Activated gamma-delta T cell treated with anti-CD3 and anti-CD28 coated beads, Interleukin-2, amount 50 U/mL, for 16 hours (primary cell): Measurements from ENCODE around the gene MEOX1.
"Not testable (repeated sequence)": the region's sequence is repeated elsewhere in the genome, so short reads cannot be mapped to it uniquely, and the experiment has no call there.

Experiments used
- DNase-seq: peaks from one replicate; pipeline ENCODE4 v3.0.0-alpha.2; 2020; ENCODE audit warnings: low read depth

MEOX1 gene

DNA sequence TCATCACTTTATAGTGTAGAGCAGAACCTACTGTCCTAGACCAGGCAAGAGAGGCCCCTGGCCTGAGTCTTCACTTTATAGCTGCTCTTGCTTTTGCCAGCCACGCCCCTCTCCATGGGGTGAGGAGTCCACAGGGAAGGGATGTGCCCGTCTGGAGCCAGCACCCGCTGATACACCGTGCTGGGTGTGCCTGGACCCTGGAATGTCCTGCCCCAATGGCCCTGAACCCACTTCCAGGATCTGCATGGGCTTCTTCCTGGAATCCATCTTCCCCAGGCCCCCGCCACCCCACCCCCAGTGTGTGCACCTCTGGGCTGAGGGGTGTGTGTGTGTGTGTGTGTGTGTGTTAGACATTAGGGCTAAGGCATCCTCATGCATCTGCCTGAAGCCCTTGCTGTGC, 44.9 kb downstream of the MEOX1 start:
- no peak for DNase-seq

DNA sequence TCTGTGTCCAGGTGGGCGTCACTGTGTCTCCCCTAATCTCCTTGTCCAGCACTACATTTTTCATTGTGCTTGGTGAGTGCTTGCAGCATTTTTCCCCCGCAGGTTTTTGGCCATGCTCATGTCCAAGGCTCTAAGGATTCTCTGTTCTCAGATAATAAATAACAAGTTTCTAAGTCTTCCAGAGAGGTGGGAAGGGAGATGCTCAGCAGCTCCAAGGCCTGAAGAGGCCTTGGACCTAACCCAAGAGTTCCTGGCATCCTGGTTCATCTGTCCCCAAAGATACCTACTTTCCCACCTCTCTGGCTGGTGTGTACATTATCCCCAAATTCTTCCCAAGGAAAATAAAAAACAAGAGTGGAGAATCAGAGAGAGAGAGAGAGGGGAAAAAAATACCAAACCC, 45.3 kb downstream of the MEOX1 start:
- no peak for DNase-seq

DNA sequence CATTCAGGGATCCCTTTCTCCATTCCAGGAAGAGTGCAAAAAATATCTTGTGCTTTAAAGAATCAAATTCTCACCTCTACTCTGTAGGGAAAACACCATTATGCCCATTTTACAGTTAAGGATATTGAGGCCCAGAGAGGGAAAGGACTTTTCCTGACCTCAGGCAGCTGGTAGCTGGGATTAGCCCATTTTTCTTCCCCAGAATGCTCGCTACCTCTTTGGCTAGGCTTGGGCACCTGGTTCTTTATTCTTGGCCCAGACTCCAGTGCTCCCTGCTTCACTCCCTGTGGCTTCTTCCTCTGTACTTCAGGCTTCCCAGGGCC, 45.7 kb downstream of the MEOX1 start:
- no peak for DNase-seq

DNA sequence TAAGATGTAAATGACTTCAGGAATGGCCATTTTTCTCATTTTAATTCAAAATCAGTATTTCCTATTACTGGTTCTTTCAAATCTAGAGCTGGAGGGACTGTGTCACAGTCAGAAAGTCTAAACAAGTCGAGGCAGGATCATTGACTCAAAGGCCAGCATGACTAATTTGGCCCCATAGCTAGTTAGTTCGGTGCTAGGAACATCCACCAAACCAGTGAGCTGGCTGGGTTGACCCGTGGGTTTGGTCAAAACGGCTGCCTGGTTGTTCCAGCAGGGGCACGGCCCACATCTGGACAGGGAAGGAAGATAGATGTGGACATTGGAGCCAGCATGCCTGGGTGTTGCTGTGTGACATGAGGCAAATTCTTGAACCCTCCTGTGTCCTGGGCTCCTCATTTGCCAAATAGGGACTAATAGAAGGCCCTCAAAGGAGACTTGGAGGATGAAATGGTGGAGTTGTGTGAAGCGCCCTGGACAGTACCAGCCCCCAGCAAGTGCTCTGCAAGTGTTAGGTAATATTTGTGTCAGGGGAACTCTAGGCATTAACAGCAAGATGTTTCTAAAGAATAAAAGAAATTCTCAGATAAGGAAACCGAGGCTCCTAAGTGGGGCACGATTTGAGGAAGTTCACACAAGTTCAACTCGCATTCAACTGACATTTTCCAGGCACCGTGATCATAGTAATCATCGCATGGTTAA, 46.2 kb downstream of the MEOX1 start:
- no peak for DNase-seq

DNA sequence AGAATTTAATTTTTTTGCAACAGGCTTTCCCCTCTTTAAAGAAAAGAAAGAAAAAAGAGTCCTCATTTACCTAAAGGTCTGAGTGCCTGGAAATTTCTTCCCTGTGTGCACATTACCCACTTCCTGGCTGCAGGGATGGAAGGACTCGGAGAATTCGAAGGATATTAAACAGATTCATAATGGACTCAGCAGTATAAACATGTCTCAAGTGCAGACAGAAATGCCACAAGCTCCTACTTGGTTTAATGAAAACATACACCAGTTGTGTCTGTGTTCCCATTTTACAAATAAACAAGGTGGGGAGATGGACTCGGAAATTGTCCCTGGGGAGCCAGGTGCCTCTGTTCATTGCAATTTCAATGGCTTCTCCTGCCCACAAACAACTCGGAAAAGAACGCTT, 47.2 kb downstream of the MEOX1 start:
- no peak for DNase-seq

DNA sequence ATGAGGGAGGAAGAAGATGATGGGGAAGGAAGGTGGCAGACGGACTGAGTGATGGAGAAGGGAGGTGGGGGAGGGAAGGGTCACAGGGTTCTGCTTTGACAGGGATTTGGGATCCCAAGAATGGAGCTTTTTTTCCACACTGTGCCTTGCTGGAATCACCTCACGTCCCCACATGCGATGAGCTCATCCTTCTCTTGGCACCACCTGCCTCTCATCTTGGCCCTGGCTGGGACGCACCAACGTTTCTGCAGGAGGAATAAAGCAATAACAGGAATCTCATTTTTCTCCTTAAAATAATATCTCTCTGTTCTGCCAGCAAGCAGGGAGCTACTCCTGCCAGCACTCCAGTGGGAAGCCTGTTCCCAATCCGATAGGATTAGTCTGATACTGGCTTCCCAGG, 47.8 kb downstream of the MEOX1 start:
- no peak for DNase-seq

DNA sequence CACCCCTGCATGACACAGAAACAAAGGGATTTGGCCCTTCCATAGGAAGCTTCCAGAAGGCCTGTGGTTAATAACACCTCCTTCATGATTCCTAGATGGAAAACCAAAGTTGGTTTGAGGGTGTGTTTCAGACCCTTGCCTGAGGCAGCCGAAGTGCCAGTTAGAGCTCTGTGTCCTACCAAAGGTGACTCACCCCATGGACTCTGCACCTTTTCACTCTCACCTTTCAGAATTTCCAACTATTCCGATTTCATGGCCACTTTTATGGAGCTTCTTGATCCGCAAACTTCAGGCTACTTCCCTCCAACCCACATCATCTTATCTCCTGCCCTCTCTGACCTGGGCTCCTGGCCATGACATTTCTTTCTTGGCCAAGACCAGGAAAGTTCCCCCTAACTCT, 49.2 kb downstream of the MEOX1 start:
- no peak for DNase-seq

DNA sequence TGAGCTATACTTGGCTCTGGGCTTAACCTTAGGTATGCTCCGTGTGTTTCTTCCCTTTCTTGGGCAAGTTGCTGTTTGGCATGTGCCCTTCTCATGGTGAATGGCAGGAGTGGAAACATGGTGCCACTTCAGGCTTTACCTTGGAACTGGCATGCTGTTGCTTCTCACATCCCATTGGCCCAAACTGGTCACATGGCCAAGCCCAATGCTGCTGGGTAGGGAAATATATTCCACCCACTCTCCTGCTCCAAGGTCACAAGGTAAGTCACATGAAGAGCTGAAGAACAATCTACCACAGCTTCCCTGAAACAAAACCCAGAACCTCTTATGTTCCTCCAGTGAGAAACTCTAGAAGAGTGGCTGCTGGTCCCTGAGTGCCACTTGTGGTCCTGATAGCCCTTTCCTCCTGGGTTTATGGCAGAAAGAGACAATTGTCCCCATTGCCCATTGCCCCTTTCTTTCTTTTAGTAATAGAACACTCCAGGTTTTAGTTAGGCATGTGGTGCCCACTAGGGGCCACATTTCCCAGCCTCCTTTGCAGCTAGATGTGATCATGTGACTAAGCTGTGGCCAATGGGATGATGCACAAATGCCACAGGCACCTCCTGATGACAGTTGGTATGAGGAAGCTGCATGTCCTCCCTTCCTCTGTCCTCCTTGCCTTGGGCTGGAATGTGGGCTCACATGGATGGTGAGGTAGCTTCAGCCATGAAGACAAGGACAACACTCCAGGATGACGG, 50.3 kb downstream of the MEOX1 start:
- DNase-seq = no peak

DNA sequence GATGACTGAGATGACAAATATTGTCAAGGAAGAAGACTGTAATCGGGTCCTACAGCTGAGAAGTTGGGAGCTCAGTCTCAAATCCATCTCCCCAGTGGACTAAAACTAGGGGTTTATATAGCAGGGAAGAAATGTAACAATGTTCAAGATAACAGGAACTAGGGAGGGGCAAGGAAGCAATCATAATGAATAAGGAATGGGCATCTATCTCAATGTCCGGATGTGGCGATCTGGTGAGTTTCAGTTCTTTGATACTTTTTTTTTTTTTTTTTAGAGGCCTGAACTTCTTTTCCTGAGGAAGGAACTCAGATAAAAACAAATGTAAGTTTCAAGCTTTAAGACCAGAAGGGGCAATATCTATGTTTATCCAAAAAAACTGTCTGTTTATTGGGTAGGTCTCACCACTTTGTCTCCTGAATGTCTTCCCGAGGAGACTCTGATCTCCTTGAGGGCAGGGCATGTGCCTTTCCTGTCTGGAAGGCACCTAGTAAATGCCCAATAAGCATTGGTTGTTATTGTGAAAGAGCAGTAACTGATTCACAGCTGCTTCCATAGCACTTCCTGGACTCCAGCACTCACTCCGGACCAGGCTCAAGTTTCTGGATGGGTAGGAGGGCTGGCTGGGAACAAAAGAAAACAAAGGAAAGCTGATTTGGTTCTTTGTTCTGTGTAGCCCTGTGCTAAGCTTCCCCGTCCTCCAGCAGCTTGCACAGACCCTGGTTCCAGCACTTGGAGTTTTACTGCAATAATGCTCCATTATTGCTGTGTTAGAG, 51.9 kb downstream of the MEOX1 start:
- DNase-seq = no peak

DNA sequence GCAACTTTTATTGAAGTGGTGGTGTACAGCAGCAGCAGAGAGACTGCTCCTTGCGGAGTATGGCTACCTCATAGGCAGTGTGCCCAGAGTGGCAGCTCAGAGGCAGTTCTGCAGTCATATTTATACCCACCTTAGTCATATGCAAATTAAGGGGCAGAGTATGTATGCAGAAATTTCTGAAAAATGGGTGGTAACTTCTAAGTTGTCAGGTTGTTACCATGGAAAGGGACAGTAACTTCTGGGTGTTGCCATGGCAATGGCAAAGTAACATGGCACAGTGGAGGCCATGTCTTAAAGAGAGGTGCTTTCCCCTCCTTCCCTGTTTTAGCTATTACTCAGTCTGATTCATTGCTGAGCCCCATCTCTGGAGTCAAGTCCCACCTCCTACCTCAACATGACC, 53.4 kb downstream of the MEOX1 start:
- DNase-seq = no peak

DNA sequence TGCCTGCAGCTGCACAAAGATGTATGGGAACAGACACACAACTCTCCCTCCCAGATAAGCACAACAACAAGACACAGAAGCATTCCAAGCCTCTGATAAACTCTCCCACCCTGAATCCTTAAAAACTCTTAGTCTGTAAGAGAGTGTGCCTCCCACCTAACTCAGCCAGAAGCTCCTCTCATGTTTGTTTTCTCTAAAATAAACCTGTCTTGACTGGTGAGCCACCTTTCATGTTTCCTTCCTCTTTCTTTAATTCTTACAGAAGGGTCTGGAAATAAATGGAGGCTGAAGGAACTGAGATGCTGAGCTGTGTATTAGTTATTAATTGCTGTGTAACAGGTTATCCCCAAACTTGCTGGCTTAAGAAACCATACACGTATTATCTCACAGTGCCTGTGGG, 57.2 kb downstream of the MEOX1 start:
- no peak for DNase-seq

DNA sequence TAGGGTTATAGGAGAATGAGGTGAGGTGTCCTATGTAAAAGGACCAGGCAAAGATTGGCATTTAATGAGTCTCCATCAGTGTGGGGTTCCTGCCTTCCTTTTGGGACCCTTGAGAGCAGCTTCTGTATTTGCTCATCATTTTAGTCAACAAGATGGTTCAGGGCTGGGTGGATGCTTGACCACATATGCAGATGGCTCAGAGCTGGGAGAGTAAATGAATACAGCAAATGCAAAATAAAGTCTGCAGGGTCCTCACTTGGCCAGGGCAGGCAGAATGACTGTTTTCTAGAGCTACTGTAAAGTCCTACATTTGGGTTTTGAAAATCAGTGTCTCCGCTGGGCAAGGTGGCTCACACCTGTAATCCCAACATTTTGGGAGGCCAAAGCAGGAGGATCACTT, 58.4 kb downstream of the MEOX1 start:
- DNase-seq = no peak

DNA sequence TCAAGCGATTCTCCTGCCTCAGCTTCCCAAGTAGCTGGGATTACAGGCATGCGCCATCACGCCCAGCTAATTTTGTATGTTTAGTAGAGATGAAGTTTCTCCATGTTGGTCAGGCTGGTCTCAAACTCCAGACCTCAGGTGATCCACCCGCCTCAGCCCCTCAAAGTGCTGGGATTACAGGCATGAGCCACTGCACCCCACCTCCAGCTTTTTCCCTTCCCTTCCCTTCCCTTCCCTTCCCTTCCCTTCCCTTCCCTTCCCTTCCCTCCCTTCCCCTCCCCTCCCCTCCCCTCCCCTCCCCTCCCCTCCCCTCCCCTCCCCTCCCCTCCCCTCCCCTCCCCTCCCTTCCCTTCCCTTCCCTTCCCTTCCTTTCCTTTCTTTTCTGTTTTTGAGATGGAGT, 59.2 kb downstream of the MEOX1 start:
- not testable (repeated sequence) for DNase-seq

DNA sequence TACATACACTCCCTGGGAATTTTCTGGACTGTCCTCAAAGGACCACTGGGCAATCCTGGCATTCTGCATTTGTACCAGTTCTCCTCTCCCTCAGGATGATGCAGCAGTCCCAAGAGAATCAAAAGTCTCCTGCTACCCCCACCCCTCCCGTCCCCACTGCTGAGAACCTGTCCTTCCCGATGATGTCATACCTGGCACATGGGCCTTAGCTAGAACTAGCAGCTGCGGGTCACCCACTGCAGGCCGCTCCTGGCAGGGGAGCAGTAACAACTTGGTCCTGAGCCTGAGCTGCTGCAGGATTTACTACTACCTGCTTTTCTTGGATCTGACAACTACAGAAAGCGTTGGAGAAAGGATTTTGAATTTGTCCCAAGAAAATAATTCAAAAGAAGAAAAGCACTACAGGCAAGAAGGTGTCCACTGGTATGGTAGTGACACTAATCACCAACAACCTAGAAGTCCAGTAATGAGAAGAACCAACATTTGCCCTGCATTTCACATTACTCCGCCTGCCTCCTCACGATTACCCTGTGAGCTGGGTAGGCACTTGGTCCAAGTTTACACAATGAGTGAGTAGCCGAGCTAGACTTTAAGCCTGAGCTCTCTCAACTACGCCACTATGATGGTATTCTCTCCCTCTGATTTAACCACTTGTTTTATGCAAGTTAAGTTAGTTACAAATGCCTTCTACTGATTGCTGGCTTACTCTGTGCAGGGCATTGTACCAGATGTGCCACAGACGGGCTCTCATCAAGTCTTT, 60.3 kb downstream of the MEOX1 start:
- no peak for DNase-seq

DNA sequence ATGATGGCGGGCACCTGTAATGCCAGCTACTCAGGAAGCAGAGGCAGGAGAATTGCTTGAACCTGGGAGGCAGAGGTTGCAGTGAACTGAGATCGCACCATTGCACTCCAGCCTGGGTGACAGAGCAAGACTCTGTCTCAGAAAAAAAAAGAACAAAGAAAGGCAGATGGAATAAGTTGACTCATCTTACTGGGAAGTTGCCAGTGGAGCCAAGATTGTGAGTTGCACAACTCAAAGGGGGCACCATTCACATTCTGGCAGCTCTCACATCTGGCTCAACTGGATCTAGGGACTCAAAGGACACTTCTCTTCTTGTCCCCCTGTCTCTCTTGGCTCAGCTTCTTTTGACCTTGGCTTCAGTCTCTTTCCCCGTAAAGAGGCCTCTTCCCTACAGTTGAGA, 61.9 kb downstream of the MEOX1 start:
- no peak for DNase-seq

DNA sequence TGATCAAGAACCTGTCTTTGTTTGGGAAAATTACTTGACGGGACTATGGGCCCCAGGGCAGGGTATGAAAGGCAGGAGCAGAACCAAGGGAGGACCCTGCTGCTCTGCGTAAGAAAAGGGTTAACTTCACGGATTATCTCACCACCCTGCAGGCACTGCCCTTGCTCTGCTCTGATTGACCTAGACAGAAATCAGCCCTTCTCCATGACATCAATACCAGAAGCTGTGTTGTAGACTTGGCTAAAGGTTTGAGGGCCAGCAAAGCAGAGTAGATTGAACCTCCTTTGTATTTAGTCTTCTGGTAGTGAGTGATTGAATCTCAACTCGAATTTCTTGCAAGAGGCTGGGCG, 62.7 kb downstream of the MEOX1 start:
- no peak for DNase-seq

DNA sequence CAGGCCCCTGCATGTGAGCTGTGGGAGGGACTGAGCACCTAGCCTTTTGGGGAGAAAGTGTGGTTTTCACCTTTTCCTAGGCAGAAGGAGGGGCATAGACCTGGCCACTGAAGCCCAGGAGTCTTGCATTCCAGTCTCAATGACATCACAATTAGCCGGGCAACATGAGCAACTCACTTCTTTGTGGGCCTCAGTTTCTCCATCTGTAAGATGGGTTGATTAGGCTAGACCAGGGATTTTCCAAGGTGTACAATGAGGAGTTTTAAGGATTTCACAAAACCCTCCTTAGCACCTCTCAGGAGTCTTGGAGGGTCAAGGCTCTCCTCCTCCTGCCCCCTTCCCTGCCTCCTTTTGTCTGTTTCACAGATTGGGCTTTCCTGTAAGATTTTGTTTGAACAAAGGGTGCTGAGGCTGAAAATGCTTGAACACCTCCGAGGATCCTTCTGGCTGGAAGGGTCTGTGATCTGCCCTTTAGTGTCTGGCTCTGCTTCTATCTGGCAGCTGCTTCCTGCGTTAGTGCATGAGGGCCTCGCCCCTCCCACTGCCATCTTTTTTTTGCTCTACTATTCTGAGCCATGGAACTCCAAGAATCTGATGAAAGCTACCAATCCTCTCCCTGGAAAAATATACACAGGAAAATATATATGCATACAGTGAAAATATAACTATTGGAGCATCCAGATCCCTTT, 63.2 kb downstream of the MEOX1 start:
- no peak for DNase-seq

DNA sequence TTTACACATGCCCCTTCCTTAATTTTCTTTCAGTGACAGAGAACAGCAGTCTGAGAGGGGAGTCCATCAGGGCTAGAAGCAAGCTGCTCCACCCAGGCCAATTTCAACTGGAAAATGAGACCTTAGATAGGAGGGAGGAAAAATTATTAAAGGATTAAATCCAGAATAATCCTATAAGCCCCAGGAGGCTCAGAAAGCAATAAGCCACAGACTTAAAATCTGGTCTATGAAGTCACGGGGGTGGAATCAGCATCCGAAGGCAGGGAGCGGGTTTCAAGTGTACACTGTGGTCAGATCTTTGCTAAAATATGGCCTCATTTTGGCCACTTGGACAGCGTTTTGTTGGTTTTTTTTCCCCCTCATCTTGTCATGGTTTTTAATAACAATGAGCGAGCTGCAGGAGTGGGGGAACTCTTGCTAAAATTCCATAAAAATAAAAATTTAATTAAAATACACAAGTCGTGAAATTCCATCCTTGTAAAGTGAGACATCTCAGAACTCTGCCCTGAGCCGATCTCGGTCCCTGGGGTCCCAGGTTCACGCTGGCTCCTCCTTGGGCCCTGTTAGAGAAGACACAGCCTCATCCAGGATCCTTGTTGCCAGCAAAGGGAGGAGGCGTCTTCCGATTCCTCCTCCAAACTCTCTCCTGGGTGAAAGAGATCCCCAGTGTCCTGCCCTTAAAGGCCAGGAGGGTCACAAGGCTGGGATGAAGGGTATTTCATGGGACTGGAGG, 63.9 kb downstream of the MEOX1 start:
- no peak for DNase-seq

DNA sequence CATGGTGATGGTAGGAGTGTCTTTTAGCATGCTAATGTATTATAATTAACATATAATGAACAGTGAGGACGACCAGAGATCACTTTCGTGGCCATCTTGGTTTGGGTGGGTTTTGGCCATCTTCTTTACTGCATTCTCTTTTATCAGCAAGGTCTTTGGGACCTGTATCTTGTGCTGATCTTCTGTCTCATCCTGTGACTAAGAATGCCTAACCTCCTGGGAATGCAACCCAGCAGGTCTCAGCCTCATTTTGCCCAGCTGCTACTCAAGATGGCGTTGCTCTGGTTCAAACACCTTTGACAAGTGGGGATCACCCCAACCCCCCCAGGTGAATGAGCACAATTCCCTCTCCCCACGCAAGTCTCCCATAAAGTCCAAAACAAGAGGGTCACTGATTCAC, 66.3 kb downstream of the MEOX1 start:
- no peak for DNase-seq

DNA sequence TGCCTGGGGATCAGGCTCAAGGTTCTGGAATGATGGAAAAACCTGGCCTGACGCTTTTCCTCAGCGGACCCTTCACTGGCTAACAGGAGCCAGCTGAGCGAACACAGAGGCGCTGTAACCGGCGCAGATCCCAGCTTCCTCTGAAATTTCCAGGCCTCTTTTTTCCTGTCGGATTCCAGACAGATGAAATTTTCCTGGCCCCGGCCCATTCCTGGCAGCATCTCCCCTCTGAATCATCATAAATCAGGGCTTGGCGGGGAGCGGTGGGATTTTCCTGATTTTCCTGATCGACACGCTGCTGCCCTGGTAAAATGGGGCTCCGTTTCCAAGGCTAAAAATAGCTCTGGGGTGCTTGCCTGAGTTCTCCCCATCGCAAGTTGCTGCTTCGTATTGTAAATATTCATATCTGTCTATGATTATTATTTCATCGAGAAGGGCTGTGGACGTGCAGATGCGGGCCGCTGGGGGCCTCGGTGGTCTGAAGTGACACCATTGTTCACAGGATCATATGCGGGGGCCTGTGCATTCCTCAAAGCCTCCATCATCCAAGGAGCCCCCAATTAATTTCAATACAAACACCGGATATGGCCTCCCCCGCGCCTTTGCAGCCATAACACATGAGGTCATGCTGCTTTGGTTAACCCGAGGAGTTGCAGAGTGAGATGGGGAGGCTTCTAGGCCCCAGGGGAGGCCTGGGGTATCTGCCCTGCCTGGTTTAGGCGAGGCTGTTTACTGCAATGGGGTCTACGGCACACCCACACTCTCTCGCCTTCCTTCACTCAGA, 69.8 kb downstream of the MEOX1 start:
- DNase-seq = no peak

DNA sequence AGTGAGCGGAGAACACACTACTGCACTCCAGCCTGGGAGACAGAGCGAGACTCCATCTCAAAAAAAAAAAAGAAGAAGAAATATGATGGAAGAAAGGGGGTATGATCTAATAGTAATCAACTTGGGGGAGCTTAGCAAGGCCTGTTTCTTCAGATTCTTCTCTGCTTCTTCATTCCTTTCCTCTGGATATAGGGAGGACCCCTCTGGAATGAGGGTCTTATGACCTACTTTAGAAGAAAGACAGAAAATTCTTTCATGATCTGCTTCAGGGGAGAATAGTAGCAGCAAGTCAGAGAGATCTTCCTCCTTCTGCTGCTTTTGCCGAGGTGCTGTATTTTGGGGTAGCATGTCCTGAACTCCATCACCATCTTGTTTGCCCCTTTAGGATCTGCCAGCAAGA, 70.7 kb downstream of the MEOX1 start:
- DNase-seq = no peak
